ENCODE results near the gene WDR6.

The WDR6 gene

GRCh38 chr3:49013738-49014660, 6.8 kb downstream of the WDR6 start:
- DNase-seq (ENCODE audit: extremely low spot score, insufficient read length, low read depth) (no peak), FAIRE-seq (peak; percentile 53)

- FAIRE-seq (no peak), DNase-seq (ENCODE audit: extremely low spot score, insufficient read length, low read depth) (no peak)
Observed at GRCh38 chr3:49015072-49015471, 7.9 kb downstream of the WDR6 start.

GRCh38 chr3:49015765-49016164, 8.6 kb downstream of the WDR6 start:
- no peak for FAIRE-seq

GRCh38 chr3:49016414-49017228, 9.4 kb downstream of the WDR6 start:
- DNase-seq (ENCODE audit: extremely low spot score, insufficient read length, low read depth) (no peak), FAIRE-seq (no peak)

More at GRCh38 chr3:49015765-49016164, 8.6 kb downstream of the WDR6 start:
- no peak for DNase-seq (ENCODE audit: extremely low spot score, insufficient read length, low read depth)

- FAIRE-seq (no peak), DNase-seq (ENCODE audit: extremely low spot score, insufficient read length, low read depth) (no peak)
Observed at GRCh38 chr3:49017229-49017970, 10.2 kb downstream of the WDR6 start.

GRCh38 chr3:49017971-49018706, 10.9 kb downstream of the WDR6 start, which contains the start of gene DALRD3:
TSS of gene DALRD3 (minus strand) at chr3:49018580. CDS start at chr3:49018564, 16 bp downstream.
- FAIRE-seq (peak; percentile 50), DNase-seq (ENCODE audit: extremely low spot score, insufficient read length, low read depth) (no peak)

GRCh38 chr3:49018707-49019006, 11.5 kb downstream of the WDR6 start:
- DNase-seq (ENCODE audit: extremely low spot score, insufficient read length, low read depth): no peak
- no peak for FAIRE-seq

GRCh38 chr3:49019941-49020329, 12.7 kb downstream of the WDR6 start:
- DNase-seq (ENCODE audit: extremely low spot score, insufficient read length, low read depth): no peak
- no peak for FAIRE-seq

- FAIRE-seq (peak; percentile 67), DNase-seq (ENCODE audit: extremely low spot score, insufficient read length, low read depth) (no peak)
Observed at GRCh38 chr3:49020330-49021212, 13.4 kb downstream of the WDR6 start.

- DNase-seq (ENCODE audit: extremely low spot score, insufficient read length, low read depth) (peak; percentile 87), FAIRE-seq (peak; percentile 96)
Observed at GRCh38 chr3:49021213-49021812, 14.1 kb downstream of the WDR6 start.

- DNase-seq (ENCODE audit: extremely low spot score, insufficient read length, low read depth) (peak; percentile 75), FAIRE-seq (no peak)
Observed at GRCh38 chr3:49021813-49022687, 14.9 kb downstream of the WDR6 start, which contains the start of gene NDUFAF3. TSS of gene NDUFAF3 (plus strand) at chr3:49022121. CDS start at chr3:49022145, 24 bp downstream.

- FAIRE-seq: no peak
- DNase-seq (ENCODE audit: extremely low spot score, insufficient read length, low read depth): no peak
Observed at GRCh38 chr3:49022688-49023171, 15.5 kb downstream of the WDR6 start.

- DNase-seq (ENCODE audit: extremely low spot score, insufficient read length, low read depth) (no peak), FAIRE-seq (no peak)
Observed at GRCh38 chr3:49023775-49024174, 16.6 kb downstream of the WDR6 start.

GRCh38 chr3:49024449-49024848, 17.3 kb downstream of the WDR6 start:
- FAIRE-seq (no peak), DNase-seq (ENCODE audit: extremely low spot score, insufficient read length, low read depth) (no peak)

- DNase-seq (ENCODE audit: extremely low spot score, insufficient read length, low read depth) (no peak), FAIRE-seq (no peak)
Observed at GRCh38 chr3:49025005-49025792, 18.0 kb downstream of the WDR6 start.

- FAIRE-seq: no peak
- DNase-seq (ENCODE audit: extremely low spot score, insufficient read length, low read depth): no peak
Observed at GRCh38 chr3:49025793-49026520, 18.8 kb downstream of the WDR6 start.

Data from GM18507 (cell line).